Measurements from ENCODE around the gene GIMAP2. TPM values are rescaled to one million over a fixed set of nuclear protein-coding genes. Genes with fewer than 3 reads are reported as not detected.
"Not testable (repeated sequence)": the region's sequence is repeated elsewhere in the genome, so short reads cannot be mapped to it uniquely, and the experiment has no call there.

GIMAP2 gene
- total RNA-seq, 1 donor from 2014 or later, result 75.9 TPM

DNA sequence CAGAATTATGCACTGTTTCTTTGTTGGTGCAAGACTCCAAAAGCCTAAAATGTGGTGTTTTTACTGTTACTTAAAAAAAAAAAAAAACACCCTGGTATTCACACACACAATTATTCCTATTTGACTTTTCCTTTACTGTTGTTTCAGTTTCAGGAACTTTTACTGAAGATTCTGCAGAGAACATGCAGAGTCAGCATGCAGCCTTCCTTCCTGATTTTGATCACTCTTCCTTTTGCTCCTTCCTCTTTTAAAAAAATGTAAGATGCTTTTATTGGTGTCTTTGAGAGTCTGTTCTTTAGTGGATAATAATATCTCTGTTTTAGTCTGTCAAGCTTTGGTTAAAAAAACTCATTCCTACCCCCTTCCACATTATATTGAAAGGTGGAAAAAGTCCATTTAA is 9.2 kb upstream of the GIMAP2 start:
- intact Hi-C loops (cut with micrococcal nuclease), result loop anchor here (1.0 to 2.0 kb wide), 2 partner anchors 8 to 45 kb away; no protein-coding TSS in a partner anchor

- intact Hi-C loops (cut with micrococcal nuclease), result loop anchor here (1.0 to 2.0 kb wide), 2 partner anchors 9 to 46 kb away; no protein-coding TSS in a partner anchor
These were observed 8.7 kb upstream of the GIMAP2 start for GRCh38 chr7:150676854-150677253.

DNA sequence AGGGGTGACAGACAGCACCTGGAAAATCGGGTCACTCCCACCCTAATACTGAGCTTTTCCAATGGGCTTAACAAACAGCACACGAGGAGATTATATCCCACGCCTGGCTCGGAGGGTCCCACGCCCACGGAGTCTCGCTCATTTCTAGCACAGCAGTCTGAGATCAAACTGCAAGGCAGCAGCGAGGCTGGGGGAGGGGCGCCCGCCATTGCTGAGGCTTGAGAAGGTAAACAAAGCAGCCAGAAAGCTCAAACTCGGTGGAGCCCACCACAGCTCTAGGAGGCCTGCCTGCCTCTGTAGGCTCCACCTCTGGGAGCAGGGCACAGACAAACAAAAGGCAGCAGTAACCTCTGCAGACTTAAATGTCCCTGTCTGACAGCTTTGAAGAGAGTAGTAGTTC is 6.9 kb upstream of the GIMAP2 start:
- intact Hi-C loops (cut with micrococcal nuclease), result not testable (repeated sequence)

- intact Hi-C loops (cut with micrococcal nuclease), result not testable (repeated sequence)
These were observed 5.1 kb upstream of the GIMAP2 start for GRCh38 chr7:150680364-150680763.

DNA sequence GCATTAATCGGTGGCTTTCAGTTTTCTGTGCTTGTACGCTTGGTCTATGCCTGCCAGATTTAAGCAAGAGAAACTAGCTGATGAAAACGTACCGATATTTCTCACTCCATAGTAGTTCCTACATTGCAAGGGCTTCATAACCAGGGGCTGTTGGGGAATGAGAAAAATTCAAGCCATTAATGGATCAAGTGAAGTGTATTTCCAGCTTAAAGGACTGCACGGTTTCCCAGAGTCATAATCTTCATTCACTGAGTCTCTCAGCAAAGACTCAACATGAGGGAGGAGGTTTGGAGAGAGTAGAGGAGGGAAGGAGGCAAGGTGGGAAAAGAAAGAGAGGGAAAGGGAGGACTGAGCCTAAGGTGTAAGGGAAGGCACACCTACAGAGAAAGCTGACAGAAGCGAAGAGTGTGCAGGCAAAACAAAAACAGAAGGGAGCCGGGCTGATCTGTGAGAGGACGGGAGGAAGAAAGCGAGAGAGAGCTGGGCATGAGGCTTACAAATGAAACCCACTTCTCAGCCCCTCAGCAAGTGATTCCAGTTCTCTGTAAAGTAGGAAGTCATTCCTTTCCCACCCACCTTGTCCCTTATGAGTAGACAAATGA is 625 bp downstream of the GIMAP2 start:
- intact Hi-C loops (cut with micrococcal nuclease), result loop anchor here (2.0 to 5.0 kb wide), 3 partner anchors 51 to 169 kb away; partner anchors contain the start of gene GIMAP5

- intact Hi-C loops (cut with micrococcal nuclease), result loop anchor here (5.0 kb wide), 2 partner anchors 49 to 171 kb away; partner anchors contain the start of gene GIMAP5
These were observed 3.1 kb downstream of the GIMAP2 start for GRCh38 chr7:150688630-150689029.

- intact Hi-C loops (cut with micrococcal nuclease), result no loop called here
These were observed 10.1 kb downstream of the GIMAP2 start for GRCh38 chr7:150695654-150696053.

DNA sequence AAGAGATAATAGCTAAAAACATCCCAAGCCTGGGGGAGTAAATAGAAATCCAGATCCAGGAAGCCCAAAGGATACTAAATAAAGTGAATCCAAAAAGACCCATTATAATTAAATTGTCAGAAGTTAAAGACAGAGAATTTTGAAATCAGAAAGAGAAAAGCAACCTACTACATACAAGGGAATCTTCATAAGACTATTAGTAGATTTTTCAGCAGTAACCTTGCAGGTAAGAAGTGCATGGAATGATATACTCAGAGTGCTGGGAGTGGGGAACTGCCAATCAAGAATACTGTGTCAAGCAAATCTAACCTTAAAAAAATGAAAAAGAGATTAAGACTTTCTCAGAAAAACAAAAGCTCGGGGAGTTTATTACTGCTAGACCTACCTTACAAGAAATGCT is 17.7 kb downstream of the GIMAP2 start:
- intact Hi-C loops (cut with micrococcal nuclease), result no loop called here

- intact Hi-C loops (cut with micrococcal nuclease), result loop anchor here (5.0 kb wide), 3 partner anchors 42 to 83 kb away; partner anchors contain the start of gene GIMAP6
These were observed 29.8 kb downstream of the GIMAP2 start for GRCh38 chr7:150715293-150715692.

GRCh38 chr7:150715738-150716137 is 30.2 kb downstream of the GIMAP2 start:
- intact Hi-C loops (cut with micrococcal nuclease), result loop anchor here (2.0 to 5.0 kb wide), 4 partner anchors 21 to 83 kb away; partner anchors contain the start of genes GIMAP5 and GIMAP6

- intact Hi-C loops (cut with micrococcal nuclease), result loop anchor here (2.0 to 5.0 kb wide), 4 partner anchors 20 to 84 kb away; partner anchors contain the start of genes GIMAP5 and GIMAP6
These were observed 30.9 kb downstream of the GIMAP2 start, which contains the start of gene GIMAP1 for GRCh38 chr7:150716368-150716767. Gene GIMAP1 (plus strand): TSS chr7:150716613. CDS start chr7:150719048, 2,435 bp downstream.

DNA sequence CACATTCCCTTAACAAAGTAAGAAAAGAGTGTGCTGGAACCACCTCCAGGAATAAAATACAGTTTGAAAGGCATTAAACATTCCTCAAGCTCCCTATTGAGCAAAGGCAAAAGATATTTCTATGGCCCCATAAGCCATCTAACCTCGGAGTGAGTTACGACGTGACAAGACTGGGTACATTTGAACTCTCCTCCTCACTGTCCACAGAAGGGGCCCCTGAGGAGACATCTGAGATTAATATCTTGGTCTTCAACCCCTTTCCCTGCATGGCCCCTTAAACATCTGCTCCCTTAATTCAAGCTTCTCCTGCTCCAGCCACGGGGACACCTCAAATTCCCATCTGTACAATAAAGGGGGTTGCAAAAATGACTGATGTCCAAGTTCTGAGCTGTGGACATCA is 31.4 kb downstream of the GIMAP2 start:
- intact Hi-C loops (cut with micrococcal nuclease), result loop anchor here (2.0 to 5.0 kb wide), 4 partner anchors 20 to 85 kb away; partner anchors contain the start of genes GIMAP5 and GIMAP6

DNA sequence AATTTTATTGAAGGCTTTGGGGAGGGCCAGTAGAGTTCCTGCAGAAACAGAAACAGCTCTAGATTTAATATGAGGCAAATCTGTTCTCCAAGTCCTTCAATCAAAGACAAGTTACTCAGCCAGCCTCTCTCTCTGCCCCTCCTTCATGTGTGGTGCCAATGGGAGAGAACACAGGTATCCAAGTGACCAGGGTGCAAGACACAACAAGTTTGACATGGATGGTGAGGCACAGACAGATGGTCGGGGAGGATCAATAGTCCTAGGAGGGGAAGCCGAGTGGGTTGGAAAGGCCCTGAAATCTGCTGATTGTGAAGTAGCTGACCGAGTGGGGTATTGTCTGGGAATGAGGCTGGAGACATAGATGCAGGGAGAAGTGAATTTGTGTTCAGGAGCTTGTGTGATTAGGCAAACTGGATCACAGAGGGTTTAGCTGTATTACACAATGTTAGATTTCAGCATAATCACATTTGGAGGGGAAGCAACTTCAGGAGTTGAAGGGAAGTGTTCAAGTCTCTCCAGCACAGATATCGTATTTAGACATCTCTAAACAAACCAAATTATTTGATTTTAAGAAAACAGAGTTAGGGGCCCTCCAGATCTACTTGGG is 32.4 kb downstream of the GIMAP2 start:
- intact Hi-C loops (cut with micrococcal nuclease), result loop anchor here (2.0 to 5.0 kb wide), 4 partner anchors 19 to 86 kb away; partner anchors contain the start of genes GIMAP5 and GIMAP6

DNA sequence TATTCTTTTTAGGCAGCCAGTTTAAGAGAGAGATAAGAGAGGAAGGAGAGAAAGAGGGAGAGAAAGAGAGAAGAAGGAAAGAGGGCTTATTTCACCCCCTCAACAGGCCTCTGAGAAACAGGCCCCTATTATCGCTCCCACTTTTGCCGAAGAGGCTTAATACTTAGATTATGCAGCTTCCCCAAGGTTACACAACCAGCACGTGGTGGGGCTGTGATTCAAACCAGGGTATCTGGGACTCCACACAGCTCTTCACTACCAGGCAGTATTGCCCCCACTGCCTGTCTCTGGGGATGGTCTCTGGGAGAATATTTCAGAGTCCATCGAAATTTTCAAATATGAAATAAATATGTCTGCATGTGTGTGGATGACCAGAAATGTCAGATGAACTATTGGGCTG is 33.9 kb downstream of the GIMAP2 start:
- intact Hi-C loops (cut with micrococcal nuclease), result loop anchor here (5.0 kb wide), 3 partner anchors 38 to 87 kb away; partner anchors contain the start of gene GIMAP6

GRCh38 chr7:150719960-150720891 is 34.7 kb downstream of the GIMAP2 start:
- intact Hi-C loops (cut with micrococcal nuclease), result loop anchor here (5.0 kb wide), 3 partner anchors 37 to 88 kb away; partner anchors contain the start of gene GIMAP6

DNA sequence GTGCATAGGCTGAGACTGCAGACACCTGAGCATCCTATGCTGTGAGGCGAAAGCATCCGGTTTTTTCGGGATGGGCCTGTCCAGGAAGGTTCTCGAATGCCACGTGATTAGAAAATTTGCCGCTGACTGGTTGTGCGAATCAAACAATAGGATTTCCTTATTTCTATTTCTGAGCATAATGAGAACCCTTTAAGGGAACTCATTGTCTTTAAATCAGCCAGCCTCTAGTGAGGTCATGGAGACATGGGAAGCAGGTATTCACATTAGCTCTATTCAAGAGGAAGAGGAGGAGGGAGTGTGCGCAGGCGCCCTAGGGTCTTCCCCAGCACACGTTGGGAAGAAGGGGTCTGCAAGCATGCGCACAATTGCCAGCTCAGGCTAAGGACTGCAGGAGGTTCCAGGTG is 36.5 kb downstream of the GIMAP2 start:
- intact Hi-C loops (cut with micrococcal nuclease), result no loop called here

GRCh38 chr7:150722431-150722931 is 37.0 kb downstream of the GIMAP2 start:
- intact Hi-C loops (cut with micrococcal nuclease), result no loop called here

DNA sequence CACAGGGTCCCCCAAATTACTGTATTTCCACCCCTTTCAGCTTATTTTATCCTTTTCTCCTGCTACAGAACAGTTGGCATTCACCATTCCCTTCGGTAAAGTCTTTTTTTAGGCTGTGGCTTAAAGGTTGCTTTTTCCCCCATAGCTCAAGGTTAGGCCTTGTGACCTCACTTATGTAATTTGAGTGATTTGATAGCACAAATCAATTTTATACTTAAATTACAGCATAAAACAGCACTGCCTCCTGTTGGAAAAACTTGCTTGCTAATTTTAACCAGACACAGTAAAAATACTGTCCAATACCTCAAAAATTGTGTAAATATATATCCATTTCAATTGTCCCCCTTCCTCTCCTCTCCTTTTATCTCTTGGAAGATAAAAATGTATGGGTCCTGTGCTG is 38.0 kb downstream of the GIMAP2 start:
- intact Hi-C loops (cut with micrococcal nuclease), result no loop called here

DNA sequence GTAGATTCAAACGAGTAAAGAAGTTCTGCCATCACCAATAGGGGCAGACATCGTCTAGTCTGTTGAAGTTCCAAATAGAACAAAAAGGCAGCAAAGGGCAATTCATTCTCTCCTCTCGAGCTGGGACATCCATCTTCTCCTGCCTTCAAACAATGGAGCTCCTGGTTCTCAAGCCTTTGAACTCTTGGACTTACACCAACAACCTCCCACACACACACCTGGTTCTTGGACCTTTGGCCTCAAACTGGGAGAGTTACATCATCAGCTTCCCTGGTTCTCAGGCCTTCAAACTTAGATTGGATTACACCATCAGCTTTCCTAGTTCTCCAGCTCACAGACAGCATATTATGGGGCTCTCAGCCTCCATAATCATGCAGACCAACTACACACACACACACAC is 41.9 kb downstream of the GIMAP2 start:
- intact Hi-C loops (cut with micrococcal nuclease), result no loop called here

DNA sequence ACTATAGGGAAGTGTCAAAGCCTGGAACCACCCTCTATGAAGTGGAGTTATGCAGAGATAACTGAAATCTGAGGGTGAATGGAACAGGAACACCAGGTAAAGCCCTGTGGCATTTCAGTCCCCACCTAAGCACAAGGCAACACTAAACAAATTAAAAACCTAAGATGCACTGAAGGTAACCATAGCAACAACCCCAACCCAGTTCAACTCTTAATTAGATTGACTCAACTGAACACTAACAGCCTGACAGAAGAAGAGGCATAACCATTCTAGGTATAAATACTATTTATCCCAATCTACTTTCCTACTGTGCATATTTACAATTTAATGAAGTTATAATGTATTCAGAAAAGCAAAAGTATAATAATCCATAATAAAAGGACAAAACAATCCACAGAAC is 42.5 kb downstream of the GIMAP2 start:
- intact Hi-C loops (cut with micrococcal nuclease), result no loop called here

GRCh38 chr7:150728609-150729008 is 43.1 kb downstream of the GIMAP2 start:
- intact Hi-C loops (cut with micrococcal nuclease), result no loop called here
